HG03575 (cell line): ENCODE results near the gene MSH6.

Source experiments
- ATAC-seq: cut with Tn5 transposase; IDR thresholded peaks from one replicate; pipeline ENCODE4 v1.9.1; 2021; ENCODE audit not compliant: unreplicated experiment, insufficient number of reproducible peaks, low FRiP score; ENCODE audit errors: extremely low read depth

MSH6 gene, protein sequence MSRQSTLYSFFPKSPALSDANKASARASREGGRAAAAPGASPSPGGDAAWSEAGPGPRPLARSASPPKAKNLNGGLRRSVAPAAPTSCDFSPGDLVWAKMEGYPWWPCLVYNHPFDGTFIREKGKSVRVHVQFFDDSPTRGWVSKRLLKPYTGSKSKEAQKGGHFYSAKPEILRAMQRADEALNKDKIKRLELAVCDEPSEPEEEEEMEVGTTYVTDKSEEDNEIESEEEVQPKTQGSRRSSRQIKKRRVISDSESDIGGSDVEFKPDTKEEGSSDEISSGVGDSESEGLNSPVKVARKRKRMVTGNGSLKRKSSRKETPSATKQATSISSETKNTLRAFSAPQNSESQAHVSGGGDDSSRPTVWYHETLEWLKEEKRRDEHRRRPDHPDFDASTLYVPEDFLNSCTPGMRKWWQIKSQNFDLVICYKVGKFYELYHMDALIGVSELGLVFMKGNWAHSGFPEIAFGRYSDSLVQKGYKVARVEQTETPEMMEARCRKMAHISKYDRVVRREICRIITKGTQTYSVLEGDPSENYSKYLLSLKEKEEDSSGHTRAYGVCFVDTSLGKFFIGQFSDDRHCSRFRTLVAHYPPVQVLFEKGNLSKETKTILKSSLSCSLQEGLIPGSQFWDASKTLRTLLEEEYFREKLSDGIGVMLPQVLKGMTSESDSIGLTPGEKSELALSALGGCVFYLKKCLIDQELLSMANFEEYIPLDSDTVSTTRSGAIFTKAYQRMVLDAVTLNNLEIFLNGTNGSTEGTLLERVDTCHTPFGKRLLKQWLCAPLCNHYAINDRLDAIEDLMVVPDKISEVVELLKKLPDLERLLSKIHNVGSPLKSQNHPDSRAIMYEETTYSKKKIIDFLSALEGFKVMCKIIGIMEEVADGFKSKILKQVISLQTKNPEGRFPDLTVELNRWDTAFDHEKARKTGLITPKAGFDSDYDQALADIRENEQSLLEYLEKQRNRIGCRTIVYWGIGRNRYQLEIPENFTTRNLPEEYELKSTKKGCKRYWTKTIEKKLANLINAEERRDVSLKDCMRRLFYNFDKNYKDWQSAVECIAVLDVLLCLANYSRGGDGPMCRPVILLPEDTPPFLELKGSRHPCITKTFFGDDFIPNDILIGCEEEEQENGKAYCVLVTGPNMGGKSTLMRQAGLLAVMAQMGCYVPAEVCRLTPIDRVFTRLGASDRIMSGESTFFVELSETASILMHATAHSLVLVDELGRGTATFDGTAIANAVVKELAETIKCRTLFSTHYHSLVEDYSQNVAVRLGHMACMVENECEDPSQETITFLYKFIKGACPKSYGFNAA (N-terminal part only)

DNA sequence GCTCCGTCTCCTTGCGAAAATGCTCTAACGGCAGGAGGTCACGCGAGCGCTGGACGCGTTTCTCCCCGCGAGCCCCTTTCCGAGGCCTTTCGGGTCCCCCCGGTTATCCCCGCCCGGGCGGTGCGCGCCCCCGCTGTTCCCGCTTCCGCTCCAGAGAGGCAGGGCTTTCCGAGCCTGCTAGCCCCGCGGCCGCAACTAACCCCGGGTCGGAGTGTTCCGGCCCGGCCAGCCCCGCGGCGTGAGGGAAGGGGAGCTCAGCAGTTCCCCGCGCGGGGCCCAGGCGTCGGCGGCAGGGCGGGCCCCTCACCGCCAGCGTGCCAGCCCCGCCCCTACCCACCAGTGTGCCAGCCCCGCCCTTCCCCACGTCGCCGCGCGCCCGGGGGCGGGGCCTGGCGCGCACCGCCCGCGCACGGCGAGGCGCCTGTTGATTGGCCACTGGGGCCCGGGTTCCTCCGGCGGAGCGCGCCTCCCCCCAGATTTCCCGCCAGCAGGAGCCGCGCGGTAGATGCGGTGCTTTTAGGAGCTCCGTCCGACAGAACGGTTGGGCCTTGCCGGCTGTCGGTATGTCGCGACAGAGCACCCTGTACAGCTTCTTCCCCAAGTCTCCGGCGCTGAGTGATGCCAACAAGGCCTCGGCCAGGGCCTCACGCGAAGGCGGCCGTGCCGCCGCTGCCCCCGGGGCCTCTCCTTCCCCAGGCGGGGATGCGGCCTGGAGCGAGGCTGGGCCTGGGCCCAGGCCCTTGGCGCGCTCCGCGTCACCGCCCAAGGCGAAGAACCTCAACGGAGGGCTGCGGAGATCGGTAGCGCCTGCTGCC lies at the start of gene MSH6:
Gene MSH6, plus strand, starts transcription at position 475 of the 815 bp plus-strand sequence. Its CDS starts 89 bp downstream, at position 564.
- ATAC-seq = peak; percentile 44

DNA sequence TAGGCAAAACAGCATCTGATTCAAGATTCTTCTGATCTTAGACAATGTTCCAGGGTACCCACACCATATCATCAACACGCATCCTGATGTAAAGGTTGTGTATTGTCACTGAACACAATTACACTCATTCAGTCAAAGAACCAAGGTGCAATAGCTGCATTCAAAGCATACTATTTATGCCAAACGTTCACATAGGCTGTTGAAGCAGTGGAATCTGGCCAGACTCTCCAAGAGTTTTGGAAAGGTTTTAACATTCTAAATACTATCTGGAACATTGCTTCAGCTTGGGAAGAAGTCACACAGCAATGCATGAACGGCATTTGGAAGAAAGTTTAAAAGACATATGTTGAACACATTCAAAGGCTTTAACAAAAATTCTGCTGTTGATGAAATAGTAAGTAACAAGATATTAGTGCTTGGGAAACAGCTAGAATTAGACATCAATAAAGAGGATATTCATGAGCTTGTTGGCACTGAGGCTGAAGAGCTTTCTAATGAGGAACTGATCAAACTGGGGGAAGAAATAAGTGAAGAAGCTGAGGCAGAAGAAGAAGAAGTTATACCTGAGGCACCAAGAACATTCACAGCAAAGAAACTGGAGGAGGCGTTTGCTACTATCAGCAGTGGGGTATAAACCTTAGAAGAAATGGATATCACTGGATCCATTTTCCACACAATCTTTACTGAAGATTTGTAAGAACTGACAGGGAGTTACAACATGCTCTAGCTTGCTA lies 47.6 kb upstream of the MSH6 start:
- ATAC-seq = no peak

DNA sequence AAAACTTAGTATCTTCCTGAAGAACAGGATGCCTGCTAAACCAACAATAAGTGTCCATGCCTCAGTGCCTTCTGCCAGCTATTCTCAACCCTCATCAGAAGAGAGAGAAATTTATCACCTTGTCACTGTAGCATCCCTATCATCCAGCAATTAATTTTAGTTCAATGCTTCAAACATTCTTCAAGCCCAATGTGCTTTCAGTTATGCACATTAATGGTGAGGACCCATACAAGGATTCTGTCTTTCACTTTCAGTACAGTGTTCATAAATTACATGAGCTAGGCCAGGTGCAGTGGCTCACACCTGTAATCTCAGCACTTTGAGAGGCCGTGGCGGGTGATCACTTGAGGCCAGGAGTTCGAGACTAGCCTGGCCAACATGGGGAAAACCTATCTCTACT lies 47.0 kb upstream of the MSH6 start:
- no peak for ATAC-seq

DNA sequence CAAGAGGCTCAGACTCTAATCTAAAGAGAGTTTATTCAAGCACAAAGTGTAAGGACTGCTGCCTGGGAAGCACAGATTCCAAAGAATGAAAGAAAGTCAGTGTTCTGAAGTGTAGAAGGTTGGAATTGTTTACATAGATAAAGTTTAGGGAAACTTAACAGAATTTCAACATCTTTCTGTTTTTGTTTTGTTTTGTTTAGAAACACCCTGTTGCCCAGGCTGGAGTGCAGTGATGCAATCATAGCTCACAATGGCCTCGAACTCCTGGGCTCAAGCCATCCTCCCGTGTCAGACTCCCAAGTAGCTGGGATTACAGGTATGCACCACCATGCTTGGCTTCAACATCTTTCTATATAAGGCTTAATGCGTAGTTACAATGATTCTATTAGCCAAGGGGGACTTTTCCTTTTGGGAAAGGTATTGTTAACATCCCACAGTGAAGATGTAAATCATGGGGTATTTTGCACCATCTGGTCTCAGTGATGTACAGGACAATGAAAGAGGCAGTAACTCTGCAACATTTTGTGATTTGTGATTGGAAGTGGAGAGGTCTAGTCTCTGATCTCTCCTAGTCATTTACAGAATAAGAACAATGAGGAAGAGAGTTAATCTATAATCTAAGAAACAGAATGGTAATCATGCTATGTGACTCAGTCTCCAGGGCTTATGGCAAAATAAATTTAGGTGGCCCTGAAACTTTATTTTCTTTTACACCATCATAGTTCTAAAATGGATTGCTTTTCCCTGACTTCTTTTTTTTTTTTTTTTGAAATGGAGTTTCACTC lies 45.6 kb upstream of the MSH6 start:
- ATAC-seq = no peak

DNA sequence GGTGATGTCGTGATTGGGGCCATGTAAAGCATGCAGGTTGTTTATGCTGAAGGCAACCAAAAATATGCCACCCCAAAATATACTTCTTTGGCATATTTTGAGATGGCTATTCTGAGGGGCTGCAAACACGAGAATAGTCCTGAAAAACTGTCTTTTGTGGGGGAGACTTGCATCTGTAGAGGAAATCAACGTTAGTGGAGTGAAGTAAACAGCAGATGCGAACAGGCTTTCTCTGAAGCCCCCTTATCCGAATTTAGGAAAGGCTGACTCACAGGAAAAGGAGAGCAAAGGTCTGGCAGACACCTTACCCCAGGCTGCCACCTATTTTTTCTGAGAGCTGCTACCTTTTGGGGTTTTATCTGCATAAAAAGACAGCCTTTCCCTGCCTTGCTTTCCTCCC lies 44.6 kb upstream of the MSH6 start:
- ATAC-seq = no peak

DNA sequence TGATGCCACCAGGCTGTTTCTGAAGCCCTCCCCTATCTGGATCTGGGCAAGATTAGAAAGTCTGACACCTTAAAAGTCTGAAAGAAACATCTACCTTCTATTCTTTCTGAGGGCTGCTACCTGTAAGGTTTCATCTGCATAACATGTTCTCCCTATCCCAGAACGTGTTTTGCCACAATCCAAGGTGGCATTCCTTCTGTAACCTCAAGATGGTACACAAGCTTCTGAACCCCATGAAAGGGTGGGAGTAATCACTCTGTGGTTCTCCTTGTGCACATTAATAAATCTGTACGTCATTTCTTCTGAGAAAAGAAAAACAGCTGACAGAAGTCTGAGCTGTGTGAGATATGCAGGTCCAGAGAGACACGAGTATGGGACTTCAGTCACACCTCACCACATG lies 41.8 kb upstream of the MSH6 start:
- ATAC-seq = no peak

DNA sequence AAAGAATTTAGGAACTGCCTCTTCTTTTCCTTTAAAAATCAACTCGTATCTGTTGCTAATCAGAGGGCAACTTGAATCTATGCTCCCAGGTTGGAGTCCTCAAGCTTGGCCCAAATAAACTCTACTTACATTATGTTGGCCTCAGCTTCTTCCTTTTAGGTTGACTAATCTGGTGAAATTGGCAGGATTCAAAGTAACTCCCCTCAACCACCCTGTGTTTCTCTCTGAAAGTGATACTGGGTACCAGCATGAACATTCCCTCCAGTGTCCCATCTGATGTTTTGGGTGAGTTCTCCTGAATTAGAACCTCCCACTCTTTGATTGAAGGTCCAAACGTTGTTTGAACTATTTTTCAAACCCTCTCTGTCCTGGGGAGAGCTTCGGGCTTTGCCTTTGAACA lies 41.3 kb upstream of the MSH6 start:
- no peak for ATAC-seq

DNA sequence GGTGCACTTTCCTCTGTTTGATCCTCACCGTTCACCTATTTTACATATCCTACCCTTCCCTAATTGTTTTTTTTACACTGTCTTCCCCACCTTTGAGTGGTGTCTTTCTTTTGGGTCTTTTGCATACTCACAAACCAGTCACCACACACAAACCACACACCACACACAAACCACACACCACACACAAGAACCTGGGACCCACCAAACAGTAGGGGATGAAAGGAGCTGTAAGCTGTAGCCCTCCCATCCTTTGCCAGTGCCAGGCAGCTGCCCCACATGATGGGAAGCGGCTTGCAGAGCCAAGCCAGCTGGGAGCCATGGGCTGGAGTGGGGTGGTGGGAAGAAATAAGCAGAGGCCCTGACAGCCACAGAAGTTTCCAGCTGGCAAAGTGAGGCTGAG lies 38.9 kb upstream of the MSH6 start:
- no peak for ATAC-seq

DNA sequence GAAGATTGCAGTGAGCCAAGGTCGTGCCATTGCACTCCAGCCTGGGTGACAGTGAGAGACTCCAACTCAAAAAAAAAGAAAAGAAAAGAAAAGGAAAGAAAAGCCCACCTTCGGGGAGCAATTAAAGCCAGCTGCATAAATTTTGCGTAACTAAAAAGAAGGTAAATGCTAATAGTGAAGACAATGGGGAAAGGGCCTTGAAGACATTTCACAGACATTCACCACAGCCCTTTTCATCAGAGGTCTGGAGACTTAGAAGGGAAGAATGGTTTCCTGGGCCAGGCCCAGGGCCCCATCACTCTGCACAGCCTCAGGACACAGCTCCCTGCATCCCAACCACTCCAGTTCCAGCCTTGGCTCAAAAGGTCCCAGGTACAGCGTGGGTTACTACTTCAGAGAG lies 35.1 kb upstream of the MSH6 start:
- ATAC-seq = no peak

DNA sequence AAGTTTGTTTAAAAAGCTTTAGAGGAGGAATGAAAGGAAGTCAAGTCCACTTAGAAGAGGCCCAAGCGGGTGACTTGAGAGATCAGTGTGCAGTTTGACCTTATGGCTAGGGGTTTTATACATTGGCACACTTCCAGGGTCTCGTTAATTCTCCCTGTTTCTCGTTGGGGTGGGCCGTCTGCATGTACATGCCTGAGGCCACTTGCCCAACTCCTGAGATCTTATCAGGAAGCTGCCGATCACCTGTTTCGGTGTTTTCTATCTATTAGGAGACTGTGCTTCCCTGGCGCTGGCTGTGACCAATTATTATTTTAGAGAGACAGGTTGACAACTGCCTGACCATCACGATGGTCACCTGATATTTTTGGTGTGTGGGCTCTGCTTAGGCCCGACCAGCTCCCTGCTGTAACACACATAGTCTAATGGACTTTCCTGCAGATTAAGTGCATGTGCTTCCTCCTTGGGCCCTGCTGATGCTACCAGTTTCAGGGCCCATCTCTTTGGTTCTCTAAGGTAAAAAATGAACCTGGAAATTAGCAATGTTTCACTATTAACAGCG lies 31.0 kb upstream of the MSH6 start:
- ATAC-seq = no peak

DNA sequence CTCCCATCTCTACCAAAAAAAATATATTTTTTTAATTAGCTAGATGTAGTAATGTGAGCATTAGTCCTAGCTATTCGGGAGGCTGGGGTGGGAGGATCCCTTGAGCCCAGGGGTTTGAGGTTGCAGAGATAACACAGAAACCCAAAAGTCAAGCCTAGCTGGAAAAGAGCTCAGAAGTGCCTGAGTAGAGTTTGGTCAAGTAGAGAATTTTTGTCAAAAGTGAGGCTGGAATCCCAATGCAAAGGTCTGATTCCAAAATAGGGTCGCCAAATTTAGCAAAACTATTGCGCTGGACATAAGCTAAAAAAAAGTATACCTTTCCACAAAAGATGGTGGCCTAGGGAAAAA lies 15.5 kb upstream of the MSH6 start:
- no peak for ATAC-seq

DNA sequence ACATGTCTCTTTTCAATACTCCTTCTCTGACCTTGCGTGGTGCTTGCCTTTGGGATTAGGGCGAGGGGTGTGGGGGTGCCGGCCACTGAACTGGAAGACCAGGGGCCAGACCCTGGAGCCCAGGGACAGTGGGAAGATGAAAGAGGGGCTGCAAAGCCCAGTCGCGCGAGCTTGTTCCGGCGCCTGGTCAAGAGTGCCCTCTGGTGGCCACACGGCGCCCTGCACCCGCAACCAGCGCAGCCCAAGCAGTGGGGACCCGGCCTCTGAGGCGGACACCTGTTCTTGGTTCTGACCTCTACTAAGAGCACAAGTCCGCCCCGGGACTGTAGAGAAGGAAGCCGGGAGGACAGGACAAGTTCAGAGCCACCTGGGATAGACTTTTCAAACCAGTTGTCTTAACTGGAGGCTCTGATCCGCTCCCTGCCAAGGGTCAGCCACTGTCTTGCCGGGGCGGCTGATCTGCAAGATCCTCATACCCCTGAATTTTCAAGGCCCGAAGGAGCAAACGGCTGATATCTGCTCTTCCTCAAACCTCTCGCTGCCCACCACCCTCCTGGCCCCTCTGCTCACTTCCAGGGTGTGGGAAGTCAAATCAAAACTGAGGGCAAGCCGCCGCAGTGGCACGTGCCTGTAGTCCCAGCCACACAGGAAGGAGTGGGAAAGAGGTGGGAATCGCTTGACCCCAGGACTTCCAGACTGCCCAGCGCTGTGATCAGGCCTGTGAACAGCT lies 14.9 kb upstream of the MSH6 start:
- no peak for ATAC-seq

DNA sequence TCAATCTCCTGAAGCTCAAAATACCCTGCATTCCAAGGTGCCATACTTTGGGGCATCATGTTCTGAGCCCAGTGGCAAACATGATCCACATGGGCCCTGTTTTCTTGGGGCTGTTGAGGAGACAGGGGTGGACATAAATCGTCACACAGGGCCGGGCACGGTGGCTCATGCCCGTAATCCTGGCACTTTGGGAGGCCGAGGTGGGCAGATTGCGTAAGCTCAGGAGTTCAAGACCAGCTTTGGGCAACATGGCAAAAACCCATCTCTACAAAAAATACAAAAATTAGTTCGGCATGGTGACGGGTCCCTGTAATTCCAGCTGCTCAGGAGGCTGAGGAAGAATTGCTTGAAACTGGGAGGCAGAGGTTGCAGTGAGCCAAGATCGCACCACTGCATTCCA lies 13.6 kb upstream of the MSH6 start:
- no peak for ATAC-seq

DNA sequence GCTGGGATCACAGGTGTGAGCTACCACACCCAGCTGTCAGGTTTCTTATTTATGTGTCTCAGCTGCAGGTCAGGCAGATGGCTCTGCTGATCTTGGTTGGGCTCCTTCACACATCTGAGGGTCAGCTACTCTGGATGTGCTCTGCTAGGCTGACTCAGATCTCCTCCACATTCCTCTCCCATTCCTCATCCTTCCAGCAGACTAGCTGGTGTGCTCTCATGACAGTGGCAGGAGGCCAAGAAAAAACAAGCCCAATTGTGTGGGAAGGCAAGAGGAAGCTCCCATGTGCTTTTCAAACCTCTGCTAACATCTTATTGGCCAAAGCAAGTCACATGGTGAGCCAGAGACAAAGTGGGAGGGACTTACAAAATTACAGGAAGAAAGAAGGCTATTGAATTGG lies 11.7 kb upstream of the MSH6 start:
- ATAC-seq = no peak

DNA sequence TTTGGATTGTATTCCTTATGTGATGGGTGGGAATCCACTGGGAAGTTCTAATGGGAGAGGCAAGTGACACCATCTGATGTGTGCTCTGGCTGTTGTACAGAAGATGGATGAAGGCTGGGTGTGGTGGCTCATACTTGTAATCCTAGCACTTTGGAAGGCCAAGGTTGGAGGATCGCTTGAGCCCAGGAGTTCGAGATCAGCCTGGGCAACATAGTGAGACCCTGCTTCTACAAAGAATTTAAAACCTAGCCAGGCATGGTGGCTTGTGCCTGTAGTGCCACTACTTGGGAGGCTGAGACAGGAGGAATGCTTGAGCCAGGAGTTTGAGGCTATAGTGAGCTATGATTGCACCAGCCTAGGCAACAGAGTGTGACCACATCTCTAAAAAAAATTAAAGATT lies 10.6 kb upstream of the MSH6 start:
- ATAC-seq = no peak

DNA sequence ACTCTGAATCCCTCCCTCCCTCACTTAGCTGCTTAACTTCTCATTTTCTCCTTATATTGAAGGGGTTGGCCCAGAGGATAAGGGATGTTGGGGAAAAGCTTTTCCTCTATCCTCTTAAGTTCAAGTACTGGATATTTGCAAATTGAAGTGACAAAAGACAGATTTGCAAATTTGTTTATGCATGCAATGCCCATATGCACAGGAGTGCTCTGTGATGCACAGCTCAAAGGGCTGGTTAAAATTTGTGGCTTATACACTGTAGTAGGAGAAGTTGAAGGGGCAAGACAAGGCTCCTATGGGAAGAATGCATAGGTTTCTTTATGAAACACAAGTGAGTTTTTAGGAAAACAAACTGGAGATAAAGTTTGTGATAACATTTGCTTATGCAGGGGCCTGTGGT lies 8.4 kb upstream of the MSH6 start:
- ATAC-seq = no peak
